Fibroblast of lung (primary cell): Measurements from ENCODE around the gene SAP25. TPM values are rescaled to one million over a fixed set of nuclear protein-coding genes. Genes with fewer than 3 reads are reported as not detected.

Experiments used
- DNase-seq, 2 donors: peaks; one replicate each; pipeline versions ENCODE4 v3.0.0 to v3.0.0-alpha.2; 2010; ENCODE audit warnings: low read depth in 2 of 2
- H2AFZ ChIP-seq: 2 replicates; pipeline ENCODE4 v1.5.1; 2012; ENCODE audit warnings: low read length, control low read depth, inconsistent platforms
- H3K27ac ChIP-seq: 2 replicates; pipeline ENCODE4 v1.5.1; 2011; ENCODE audit warnings: low read length, control low read depth; ENCODE audit not compliant: insufficient read depth
- H3K27me3 ChIP-seq: 2 replicates; pipeline ENCODE4 v1.5.1; 2011; ENCODE audit warnings: mild to moderate bottlenecking, low read length; ENCODE audit not compliant: control insufficient read depth, insufficient read depth
- H3K36me3 ChIP-seq: 2 replicates; pipeline ENCODE4 v1.5.1; 2011; ENCODE audit warnings: low read length; ENCODE audit not compliant: control insufficient read depth, insufficient read depth
- H3K4me1 ChIP-seq: 2 replicates; pipeline ENCODE4 v1.5.1; 2011; ENCODE audit warnings: low read length; ENCODE audit not compliant: control insufficient read depth, insufficient read depth; ENCODE audit errors: extremely low read depth
- H3K4me2 ChIP-seq: 2 replicates; pipeline ENCODE4 v1.5.1; 2011; ENCODE audit warnings: low read length, control low read depth; ENCODE audit not compliant: insufficient read depth; ENCODE audit errors: extremely low read depth
- H3K4me3 ChIP-seq, 4 experiments: fragments of 200-600 bp in 1 of 4; sonication (generic) in 1 of 4; replicated peaks in 1 of 4; 2 replicates each; pipeline ENCODE4 v1.5.1; 2011 to 2016; ENCODE audit warnings: low read length in 4 of 4, low read depth in 3 of 4, mild to moderate bottlenecking in 3 of 4, control low read depth in 2 of 4, inconsistent platforms in 1 of 4, mixed read lengths in 1 of 4; ENCODE audit not compliant: insufficient read depth in 1 of 4; ENCODE audit errors: control extremely low read depth in 1 of 4
- H3K79me2 ChIP-seq: 2 replicates; pipeline ENCODE4 v1.5.1; 2012; ENCODE audit warnings: mild to moderate bottlenecking, low read length, inconsistent platforms; ENCODE audit not compliant: control insufficient read depth, insufficient read depth
- H3K9ac ChIP-seq: 2 replicates; pipeline ENCODE4 v1.5.1; 2011; ENCODE audit warnings: mild to moderate bottlenecking, low read length, control low read depth; ENCODE audit not compliant: insufficient read depth
- H3K9me3 ChIP-seq: 2 replicates; pipeline ENCODE4 v1.5.1; 2012; ENCODE audit warnings: low read depth, low read length; ENCODE audit not compliant: control insufficient read depth, insufficient read depth
- H4K20me1 ChIP-seq: 2 replicates; pipeline ENCODE4 v1.5.1; 2011; ENCODE audit warnings: low read length; ENCODE audit not compliant: control insufficient read depth, insufficient read depth; ENCODE audit errors: extremely low read depth
- CTCF ChIP-seq, 2 donors: IDR thresholded peaks in 1 of 2; conservative IDR thresholded peaks in 1 of 2; 1 replicate in 1 of 2; 2 replicates in 1 of 2; pipeline ENCODE4 v1.5.1; 2011 to 2012; ENCODE audit warnings: low read length in 2 of 2, control low read depth in 1 of 2, inconsistent platforms in 1 of 2, low read depth in 1 of 2, mild to moderate bottlenecking in 1 of 2
- EZH2 ChIP-seq: IDR thresholded peaks from 2 replicates; pipeline ENCODE4 v1.5.1; 2012; ENCODE audit warnings: low read length, control low read depth, mild to moderate bottlenecking; ENCODE audit errors: missing control alignments
- polyA plus RNA-seq, 2 donors: library from polyadenylated mRNA; depleted of rRNA in 1 of 2; stranded (reverse) in 1 of 2; unstranded in 1 of 2; fragments of >200 nt; gene quantifications; 2 replicates each; pipeline ENCODE4 v1.2.1, GENCODE V29; 2011 to 2012; ENCODE audit warnings: missing spikeins in 1 of 2
- total RNA-seq: library from RNA; depleted of rRNA; stranded (reverse); fragments of >200 nt; gene quantifications from 2 replicates; pipeline ENCODE4 v1.2.1, GENCODE V29; 2014

The SAP25 gene
- total and polyA plus RNA-seq, 2 donors (not counting 1 experiment from before 2014, with no cell fraction given) = 0.22 TPM; not detected in 1

- no peaks in the 10 kb centered on the region for H3K27me3 ChIP-seq
- H3K27ac ChIP-seq = no peak overlapping the region
- no peak overlapping the region for H3K4me3 ChIP-seq
- peaks cover 9% of the 10 kb centered on the region for H3K4me1 ChIP-seq
- peaks cover 43% of the 10 kb centered on the region for H3K79me2 ChIP-seq
- no peak overlapping the region for H3K9ac ChIP-seq
- no peak overlapping the region for H3K4me2 ChIP-seq
- H3K9me3 ChIP-seq = no peaks in the 10 kb centered on the region
- no peaks in the 10 kb centered on the region for H4K20me1 ChIP-seq
- H3K36me3 ChIP-seq = peaks cover 44% of the 10 kb centered on the region
- DNase-seq = no peak
- no peak overlapping the region for H2AFZ ChIP-seq
- no peak for TF ChIP-seq EZH2
- TF ChIP-seq CTCF (conservative IDR thresholded peaks at IDR 0.05 in 1 of 2, IDR thresholded peaks at IDR 0.05 in 1 of 2; ENCODE audit: low read depth in 1 of 2, low read length in 2 of 2) = no peak
These were observed 7.0 kb upstream of the SAP25 start for GRCh38 chr7:100580466-100581283.

- Histone ChIP-seq H3K4me2 (no peak overlapping the region), H3K27me3 (no peaks in the 10 kb centered on the region), H3K4me1 (peaks cover 2% of the 10 kb centered on the region), H3K9ac (no peak overlapping the region), H3K27ac (no peak overlapping the region), H2AFZ (no peak overlapping the region), H3K9me3 (no peaks in the 10 kb centered on the region), H3K36me3 (peaks cover 55% of the 10 kb centered on the region), H3K79me2 (peaks cover 24% of the 10 kb centered on the region), H4K20me1 (no peaks in the 10 kb centered on the region), H3K4me3 (no peak overlapping the region)
- no peak for DNase-seq
- TF ChIP-seq CTCF (conservative IDR thresholded peaks at IDR 0.05 in 1 of 2, IDR thresholded peaks at IDR 0.05 in 1 of 2; ENCODE audit: low read depth in 1 of 2, low read length in 2 of 2) (no peak), EZH2 (no peak)
These were observed 4.8 kb upstream of the SAP25 start for GRCh38 chr7:100578246-100579183.

GRCh38 chr7:100577507-100577906 lies 3.8 kb upstream of the SAP25 start:
- Histone ChIP-seq H3K79me2 (peaks cover 18% of the 10 kb centered on the region), H3K9me3 (no peaks in the 10 kb centered on the region), H3K36me3 (peaks cover 55% of the 10 kb centered on the region), H3K9ac (no peak overlapping the region), H3K4me3 (no peak overlapping the region), H3K4me1 (no peaks in the 10 kb centered on the region), H3K27me3 (no peaks in the 10 kb centered on the region), H2AFZ (no peak overlapping the region), H4K20me1 (no peaks in the 10 kb centered on the region), H3K27ac (no peak overlapping the region), H3K4me2 (no peak overlapping the region)
- DNase-seq = no peak
- no peak for TF ChIP-seq EZH2
- TF ChIP-seq CTCF (conservative IDR thresholded peaks at IDR 0.05 in 1 of 2, IDR thresholded peaks at IDR 0.05 in 1 of 2; ENCODE audit: low read depth in 1 of 2, low read length in 2 of 2) = no peak
